DOHH2 (cell line): ENCODE data around the gene SSU72.

ENCODE experiments used
- CTCF ChIP-seq: fragments of 200-600 bp; sonication (generic); IDR thresholded peaks from one replicate; pipeline ENCODE4 v1.5.1; 2014; ENCODE audit warnings: antibody characterized with exemption, mild to moderate bottlenecking, low read depth, low read length; ENCODE audit not compliant: poor library complexity, severe bottlenecking
- EZH2phosphoT487 ChIP-seq: fragments of 200-600 bp; sonication (generic); IDR thresholded peaks from 2 replicates; pipeline ENCODE4 v1.6.1; 2017; ENCODE audit warnings: borderline replicate concordance, mild to moderate bottlenecking, antibody characterized with exemption, low read length, moderate library complexity, mixed read lengths

- TF ChIP-seq CTCF = no peak
- TF ChIP-seq EZH2phosphoT487 = no peak
These were observed 8.1 kb upstream of the SSU72 start for GRCh38 chr1:1582585-1583346.
